ENCODE measurements around the gene BCL11B. TPM values are rescaled to one million over a fixed set of nuclear protein-coding genes. Genes with fewer than 3 reads are reported as not detected.
A peak's percentile ranks its signal among the peaks of the same experiment; 100 is the strongest.

BCL11B gene
- total and polyA plus RNA-seq, 10 of the 15 experiments (the other 5 are each of a cell fraction or from before 2014, with no cell fraction given): 0.38 to 5.5 (median 1.3) TPM

- TF ChIP-seq REST (IDR thresholded peaks at IDR 0.05; ENCODE audit: low read depth, low read length): no peak
- no peak for TF ChIP-seq SRF (IDR thresholded peaks at IDR 0.05; ENCODE audit: low read depth in 2 of 2, low read length in 2 of 2)
- TF ChIP-seq BMI1 (IDR thresholded peaks at IDR 0.05; ENCODE audit: borderline replicate concordance): no peak
- no peak for TF ChIP-seq MTA3 (IDR thresholded peaks at IDR 0.05; ENCODE audit: borderline replicate concordance, low read length)
- peak; percentile 98 to 99 (median 98); a peak in 5 of 6 replicates for TF ChIP-seq CTCF (IDR thresholded peaks at IDR 0.05 in 2 of 3, conservative IDR thresholded peaks at IDR 0.05 in 1 of 3; ENCODE audit: control insufficient read depth in 2 of 3, extremely low read depth in 1 of 3, insufficient read depth in 1 of 3, low read depth in 3 of 3, low read length in 3 of 3)
- peak; percentile 97 for TF ChIP-seq RAD21 (IDR thresholded peaks at IDR 0.05; ENCODE audit: insufficient read depth, low read depth, low read length)
- TF ChIP-seq SMC3 (IDR thresholded peaks at IDR 0.05; ENCODE audit: borderline replicate concordance, low read length): peak; percentile 78
- TF ChIP-seq NKRF (conservative IDR thresholded peaks at IDR 0.05): no peak
- peak; percentile 56 for TF ChIP-seq E4F1 (IDR thresholded peaks at IDR 0.05; ENCODE audit: borderline replicate concordance, partially characterized antibody)
- TF ChIP-seq RELB (IDR thresholded peaks at IDR 0.05; ENCODE audit: low read depth): no peak
Observed at GRCh38 chr14:99266181-99267178, 5.5 kb downstream of the BCL11B start (continued).
